WTC11 (cell line): ENCODE data around the gene KRTAP25-1.

Experiments used
- CBFB ChIP-seq: sonication (generic); formaldehyde crosslinking; IDR thresholded peaks from 2 replicates; pipeline ENCODE4 v1.8.1; 2022; ENCODE audit warnings: mild to moderate bottlenecking, low read depth, missing genetic modification reagents
- CTCF ChIP-seq: fragments of 200-600 bp; IDR thresholded peaks from 2 replicates; pipeline ENCODE4 v1.8.0; 2022; ENCODE audit warnings: antibody characterized with exemption
- KAT7 ChIP-seq: sonication (generic); formaldehyde crosslinking; IDR thresholded peaks from 2 replicates; pipeline ENCODE4 v1.8.1; 2023; ENCODE audit warnings: missing genetic modification reagents, mild to moderate bottlenecking, borderline replicate concordance
- SP1 ChIP-seq: sonication (generic); formaldehyde crosslinking; conservative IDR thresholded peaks from 2 replicates; pipeline ENCODE4 v1.8.1; 2022; ENCODE audit warnings: missing genetic modification reagents
- TP53 ChIP-seq: sonication (generic); formaldehyde crosslinking; IDR thresholded peaks from 2 replicates; pipeline ENCODE4 v1.8.1; 2023; ENCODE audit warnings: mild to moderate bottlenecking, missing genetic modification reagents
- ZNF121 ChIP-seq: sonication (generic); formaldehyde crosslinking; IDR thresholded peaks from 2 replicates; pipeline ENCODE4 v1.8.0; 2023; ENCODE audit warnings: missing genetic modification reagents
- ZNF219 ChIP-seq: sonication (generic); formaldehyde crosslinking; IDR thresholded peaks from 2 replicates; pipeline ENCODE4 v1.8.0; 2023; ENCODE audit warnings: missing genetic modification reagents, mild to moderate bottlenecking, borderline replicate concordance
- ZNF317 ChIP-seq: sonication (generic); formaldehyde crosslinking; IDR thresholded peaks from 2 replicates; pipeline ENCODE4 v1.8.1; 2023; ENCODE audit warnings: low read depth, mild to moderate bottlenecking, moderate library complexity, missing genetic modification reagents, borderline replicate concordance
- TF ChIP-seq, protein P1 (sequence below): sonication (generic); formaldehyde crosslinking; IDR thresholded peaks from 2 replicates; pipeline ENCODE4 v1.8.0; 2023; ENCODE audit warnings: mild to moderate bottlenecking, missing genetic modification reagents
- TF ChIP-seq, protein P2 (sequence below): sonication (generic); formaldehyde crosslinking; conservative IDR thresholded peaks from 2 replicates; pipeline ENCODE4 v1.8.1; 2022; ENCODE audit warnings: mild to moderate bottlenecking, missing genetic modification reagents
- TF ChIP-seq, protein P3 (sequence below): sonication (generic); formaldehyde crosslinking; IDR thresholded peaks from 2 replicates; pipeline ENCODE4 v1.8.0; 2023; ENCODE audit warnings: missing genetic modification reagents
- TF ChIP-seq, protein P4 (sequence below): sonication (generic); formaldehyde crosslinking; IDR thresholded peaks from 2 replicates; pipeline ENCODE4 v1.8.0; 2022; ENCODE audit warnings: mild to moderate bottlenecking, missing genetic modification reagents
- TF ChIP-seq, protein P5 (sequence below): sonication (generic); formaldehyde crosslinking; IDR thresholded peaks from 2 replicates; pipeline ENCODE4 v1.8.1; 2023; ENCODE audit warnings: mild to moderate bottlenecking, missing genetic modification reagents, borderline replicate concordance

GRCh38 chr21:30255679-30256078 is 33.6 kb downstream of the KRTAP25-1 start:
- TF ChIP-seq, protein P1, sequence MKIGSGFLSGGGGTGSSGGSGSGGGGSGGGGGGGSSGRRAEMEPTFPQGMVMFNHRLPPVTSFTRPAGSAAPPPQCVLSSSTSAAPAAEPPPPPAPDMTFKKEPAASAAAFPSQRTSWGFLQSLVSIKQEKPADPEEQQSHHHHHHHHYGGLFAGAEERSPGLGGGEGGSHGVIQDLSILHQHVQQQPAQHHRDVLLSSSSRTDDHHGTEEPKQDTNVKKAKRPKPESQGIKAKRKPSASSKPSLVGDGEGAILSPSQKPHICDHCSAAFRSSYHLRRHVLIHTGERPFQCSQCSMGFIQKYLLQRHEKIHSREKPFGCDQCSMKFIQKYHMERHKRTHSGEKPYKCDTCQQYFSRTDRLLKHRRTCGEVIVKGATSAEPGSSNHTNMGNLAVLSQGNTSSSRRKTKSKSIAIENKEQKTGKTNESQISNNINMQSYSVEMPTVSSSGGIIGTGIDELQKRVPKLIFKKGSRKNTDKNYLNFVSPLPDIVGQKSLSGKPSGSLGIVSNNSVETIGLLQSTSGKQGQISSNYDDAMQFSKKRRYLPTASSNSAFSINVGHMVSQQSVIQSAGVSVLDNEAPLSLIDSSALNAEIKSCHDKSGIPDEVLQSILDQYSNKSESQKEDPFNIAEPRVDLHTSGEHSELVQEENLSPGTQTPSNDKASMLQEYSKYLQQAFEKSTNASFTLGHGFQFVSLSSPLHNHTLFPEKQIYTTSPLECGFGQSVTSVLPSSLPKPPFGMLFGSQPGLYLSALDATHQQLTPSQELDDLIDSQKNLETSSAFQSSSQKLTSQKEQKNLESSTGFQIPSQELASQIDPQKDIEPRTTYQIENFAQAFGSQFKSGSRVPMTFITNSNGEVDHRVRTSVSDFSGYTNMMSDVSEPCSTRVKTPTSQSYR (CRISPR knock-in tag): no peak
- no peak for TF ChIP-seq CTCF
- TF ChIP-seq, protein P2, sequence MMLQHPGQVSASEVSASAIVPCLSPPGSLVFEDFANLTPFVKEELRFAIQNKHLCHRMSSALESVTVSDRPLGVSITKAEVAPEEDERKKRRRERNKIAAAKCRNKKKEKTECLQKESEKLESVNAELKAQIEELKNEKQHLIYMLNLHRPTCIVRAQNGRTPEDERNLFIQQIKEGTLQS (CRISPR knock-in tag): no peak
- no peak for TF ChIP-seq SP1
- no peak for TF ChIP-seq ZNF219
- no peak for TF ChIP-seq KAT7
- no peak for TF ChIP-seq CBFB (CRISPR knock-in tag)
- TF ChIP-seq, protein P3, sequence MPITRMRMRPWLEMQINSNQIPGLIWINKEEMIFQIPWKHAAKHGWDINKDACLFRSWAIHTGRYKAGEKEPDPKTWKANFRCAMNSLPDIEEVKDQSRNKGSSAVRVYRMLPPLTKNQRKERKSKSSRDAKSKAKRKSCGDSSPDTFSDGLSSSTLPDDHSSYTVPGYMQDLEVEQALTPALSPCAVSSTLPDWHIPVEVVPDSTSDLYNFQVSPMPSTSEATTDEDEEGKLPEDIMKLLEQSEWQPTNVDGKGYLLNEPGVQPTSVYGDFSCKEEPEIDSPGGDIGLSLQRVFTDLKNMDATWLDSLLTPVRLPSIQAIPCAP (CRISPR knock-in tag): no peak
- no peak for TF ChIP-seq ZNF121 (CRISPR knock-in tag)
- TF ChIP-seq, protein P4, sequence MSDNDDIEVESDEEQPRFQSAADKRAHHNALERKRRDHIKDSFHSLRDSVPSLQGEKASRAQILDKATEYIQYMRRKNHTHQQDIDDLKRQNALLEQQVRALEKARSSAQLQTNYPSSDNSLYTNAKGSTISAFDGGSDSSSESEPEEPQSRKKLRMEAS: no peak
- no peak for TF ChIP-seq ZNF317
- TF ChIP-seq, protein P5, sequence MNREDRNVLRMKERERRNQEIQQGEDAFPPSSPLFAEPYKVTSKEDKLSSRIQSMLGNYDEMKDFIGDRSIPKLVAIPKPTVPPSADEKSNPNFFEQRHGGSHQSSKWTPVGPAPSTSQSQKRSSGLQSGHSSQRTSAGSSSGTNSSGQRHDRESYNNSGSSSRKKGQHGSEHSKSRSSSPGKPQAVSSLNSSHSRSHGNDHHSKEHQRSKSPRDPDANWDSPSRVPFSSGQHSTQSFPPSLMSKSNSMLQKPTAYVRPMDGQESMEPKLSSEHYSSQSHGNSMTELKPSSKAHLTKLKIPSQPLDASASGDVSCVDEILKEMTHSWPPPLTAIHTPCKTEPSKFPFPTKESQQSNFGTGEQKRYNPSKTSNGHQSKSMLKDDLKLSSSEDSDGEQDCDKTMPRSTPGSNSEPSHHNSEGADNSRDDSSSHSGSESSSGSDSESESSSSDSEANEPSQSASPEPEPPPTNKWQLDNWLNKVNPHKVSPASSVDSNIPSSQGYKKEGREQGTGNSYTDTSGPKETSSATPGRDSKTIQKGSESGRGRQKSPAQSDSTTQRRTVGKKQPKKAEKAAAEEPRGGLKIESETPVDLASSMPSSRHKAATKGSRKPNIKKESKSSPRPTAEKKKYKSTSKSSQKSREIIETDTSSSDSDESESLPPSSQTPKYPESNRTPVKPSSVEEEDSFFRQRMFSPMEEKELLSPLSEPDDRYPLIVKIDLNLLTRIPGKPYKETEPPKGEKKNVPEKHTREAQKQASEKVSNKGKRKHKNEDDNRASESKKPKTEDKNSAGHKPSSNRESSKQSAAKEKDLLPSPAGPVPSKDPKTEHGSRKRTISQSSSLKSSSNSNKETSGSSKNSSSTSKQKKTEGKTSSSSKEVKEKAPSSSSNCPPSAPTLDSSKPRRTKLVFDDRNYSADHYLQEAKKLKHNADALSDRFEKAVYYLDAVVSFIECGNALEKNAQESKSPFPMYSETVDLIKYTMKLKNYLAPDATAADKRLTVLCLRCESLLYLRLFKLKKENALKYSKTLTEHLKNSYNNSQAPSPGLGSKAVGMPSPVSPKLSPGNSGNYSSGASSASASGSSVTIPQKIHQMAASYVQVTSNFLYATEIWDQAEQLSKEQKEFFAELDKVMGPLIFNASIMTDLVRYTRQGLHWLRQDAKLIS (CRISPR knock-in tag): no peak
- TF ChIP-seq TP53 (CRISPR knock-in tag): no peak
